Loucy (cell line): ENCODE results near the gene FKBP8.

ENCODE experiments used
- EZH2phosphoT487 ChIP-seq: fragments of 200-600 bp; IDR thresholded peaks from 2 replicates; pipeline ENCODE4 v1.6.1; 2018; ENCODE audit warnings: antibody characterized with exemption, mild to moderate bottlenecking, moderate library complexity, borderline replicate concordance
- TF ChIP-seq, protein P1 (sequence below): fragments of 200-600 bp; sonication (generic); conservative IDR thresholded peaks from 2 replicates; pipeline ENCODE4 v1.5.1; 2014; ENCODE audit warnings: mild to moderate bottlenecking, antibody characterized with exemption, low read length

DNA sequence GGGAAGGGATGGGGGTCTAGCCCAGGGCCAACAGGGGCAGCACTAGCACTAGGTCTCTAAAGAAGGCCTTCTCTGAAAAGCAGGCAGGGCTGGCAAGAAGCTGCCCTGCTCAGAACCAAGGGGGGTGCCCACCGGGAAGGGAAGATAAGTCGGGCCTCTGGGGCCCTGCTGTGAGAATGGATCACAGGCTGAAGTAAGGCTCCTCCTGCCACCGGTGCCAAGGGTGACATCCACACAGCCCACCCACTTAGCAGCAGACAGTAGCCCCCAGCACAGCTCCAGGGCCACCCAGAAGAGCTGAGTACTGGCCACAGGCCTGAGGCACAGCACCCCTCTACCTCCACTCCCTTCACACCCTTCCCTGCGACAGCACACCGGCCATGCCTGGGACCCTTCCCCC, 27.4 kb downstream of the FKBP8 start:
- TF ChIP-seq, protein P1, sequence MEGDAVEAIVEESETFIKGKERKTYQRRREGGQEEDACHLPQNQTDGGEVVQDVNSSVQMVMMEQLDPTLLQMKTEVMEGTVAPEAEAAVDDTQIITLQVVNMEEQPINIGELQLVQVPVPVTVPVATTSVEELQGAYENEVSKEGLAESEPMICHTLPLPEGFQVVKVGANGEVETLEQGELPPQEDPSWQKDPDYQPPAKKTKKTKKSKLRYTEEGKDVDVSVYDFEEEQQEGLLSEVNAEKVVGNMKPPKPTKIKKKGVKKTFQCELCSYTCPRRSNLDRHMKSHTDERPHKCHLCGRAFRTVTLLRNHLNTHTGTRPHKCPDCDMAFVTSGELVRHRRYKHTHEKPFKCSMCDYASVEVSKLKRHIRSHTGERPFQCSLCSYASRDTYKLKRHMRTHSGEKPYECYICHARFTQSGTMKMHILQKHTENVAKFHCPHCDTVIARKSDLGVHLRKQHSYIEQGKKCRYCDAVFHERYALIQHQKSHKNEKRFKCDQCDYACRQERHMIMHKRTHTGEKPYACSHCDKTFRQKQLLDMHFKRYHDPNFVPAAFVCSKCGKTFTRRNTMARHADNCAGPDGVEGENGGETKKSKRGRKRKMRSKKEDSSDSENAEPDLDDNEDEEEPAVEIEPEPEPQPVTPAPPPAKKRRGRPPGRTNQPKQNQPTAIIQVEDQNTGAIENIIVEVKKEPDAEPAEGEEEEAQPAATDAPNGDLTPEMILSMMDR = no peak
- TF ChIP-seq EZH2phosphoT487 = no peak
